H9 (cell line): Measurements from ENCODE around the gene ACOT11. TPM values are rescaled to one million over a fixed set of nuclear protein-coding genes. Genes with fewer than 3 reads are reported as not detected.

ENCODE experiments used
- DNase-seq: peaks from one replicate; pipeline ENCODE4 v3.0.0-alpha.2; 2017
- H2AFZ ChIP-seq: one replicate; pipeline ENCODE4 v1.6.1; 2013; ENCODE audit warnings: mild to moderate bottlenecking, low read length, control low read depth, moderate library complexity
- H2AK5ac ChIP-seq: 2 replicates; pipeline ENCODE4 v1.6.1; 2013; ENCODE audit warnings: low read length, control low read depth, mixed read lengths; ENCODE audit not compliant: insufficient read length
- H2BK120ac ChIP-seq: one replicate; pipeline ENCODE4 v1.6.1; 2013; ENCODE audit warnings: low read depth, mild to moderate bottlenecking, low read length, control low read depth, inconsistent platforms; ENCODE audit not compliant: poor library complexity, severe bottlenecking
- H2BK12ac ChIP-seq: 2 replicates; pipeline ENCODE4 v1.6.1; 2013; ENCODE audit warnings: low read length, control low read depth, mixed read lengths, low read depth; ENCODE audit not compliant: insufficient read length
- H2BK15ac ChIP-seq: 2 replicates; pipeline ENCODE4 v1.6.1; 2013; ENCODE audit warnings: low read depth, low read length, control low read depth
- H2BK20ac ChIP-seq: one replicate; pipeline ENCODE4 v1.6.1; 2013; ENCODE audit warnings: low read depth, mild to moderate bottlenecking, low read length, control low read depth, inconsistent platforms; ENCODE audit not compliant: poor library complexity, severe bottlenecking
- H2BK5ac ChIP-seq: 2 replicates; pipeline ENCODE4 v1.6.1; 2013; ENCODE audit warnings: low read length, control low read depth, mixed read lengths; ENCODE audit not compliant: insufficient read length
- H3K14ac ChIP-seq: 2 replicates; pipeline ENCODE4 v1.6.1; 2013; ENCODE audit warnings: low read length, control low read depth; ENCODE audit not compliant: insufficient read depth
- H3K18ac ChIP-seq: 2 replicates; pipeline ENCODE4 v1.6.1; 2013; ENCODE audit warnings: low read depth, mild to moderate bottlenecking, mixed read lengths, low read length, control low read depth; ENCODE audit not compliant: insufficient read length
- H3K23ac ChIP-seq: 2 replicates; pipeline ENCODE4 v1.6.1; 2013; ENCODE audit warnings: low read length, control low read depth, mixed read lengths, low read depth; ENCODE audit not compliant: insufficient read length
- H3K23me2 ChIP-seq: 2 replicates; pipeline ENCODE4 v1.6.1; 2013; ENCODE audit warnings: low read depth, mild to moderate bottlenecking, mixed read lengths, low read length, control low read depth; ENCODE audit not compliant: insufficient read length, poor library complexity, severe bottlenecking
- H3K27ac ChIP-seq: 2 replicates; pipeline ENCODE4 v1.5.1; 2013; ENCODE audit warnings: low read length, control low read depth, mixed read lengths, low read depth; ENCODE audit not compliant: insufficient read length
- H3K27me3 ChIP-seq: 2 replicates; pipeline ENCODE4 v1.6.1; 2013; ENCODE audit warnings: low read length, control low read depth, inconsistent platforms; ENCODE audit not compliant: insufficient read depth
- H3K4ac ChIP-seq: 2 replicates; pipeline ENCODE4 v1.6.1; 2013; ENCODE audit warnings: low read depth, mild to moderate bottlenecking, control low read depth, inconsistent platforms, low read length, moderate library complexity
- H3K4me1 ChIP-seq: 2 replicates; pipeline ENCODE4 v1.6.1; 2013; ENCODE audit warnings: low read length, control low read depth, inconsistent platforms; ENCODE audit not compliant: insufficient read depth
- H3K4me2 ChIP-seq: 2 replicates; pipeline ENCODE4 v1.6.1; 2013; ENCODE audit warnings: low read length, control low read depth, mixed read lengths; ENCODE audit not compliant: insufficient read length, insufficient read depth
- H3K56ac ChIP-seq: 2 replicates; pipeline ENCODE4 v1.6.1; 2013; ENCODE audit warnings: low read depth, mild to moderate bottlenecking, mixed read lengths, low read length, control low read depth; ENCODE audit not compliant: insufficient read length
- H3K79me1 ChIP-seq: 2 replicates; pipeline ENCODE4 v1.6.1; 2013; ENCODE audit warnings: low read depth, mild to moderate bottlenecking, moderate library complexity, low read length, control low read depth, inconsistent platforms; ENCODE audit not compliant: insufficient read depth, poor library complexity, severe bottlenecking
- H3K79me2 ChIP-seq: 2 replicates; pipeline ENCODE4 v1.6.1; 2013; ENCODE audit warnings: low read length, control low read depth, inconsistent platforms; ENCODE audit not compliant: insufficient read depth
- H3K9ac ChIP-seq: 2 replicates; pipeline ENCODE4 v1.6.1; 2013; ENCODE audit warnings: low read length, control low read depth, mixed read lengths; ENCODE audit not compliant: insufficient read length; ENCODE audit errors: extremely low read depth
- H3K9me3 ChIP-seq: one replicate; pipeline ENCODE4 v1.6.1; 2013; ENCODE audit warnings: low read depth, low read length, inconsistent platforms; ENCODE audit not compliant: control insufficient read depth
- H3T11ph ChIP-seq: one replicate; pipeline ENCODE4 v1.6.1; 2013; ENCODE audit warnings: mild to moderate bottlenecking, low read length, control low read depth, inconsistent platforms
- H4K20me1 ChIP-seq: one replicate; pipeline ENCODE4 v1.6.1; 2013; ENCODE audit not compliant: control insufficient read depth, insufficient read length, insufficient read depth
- H4K5ac ChIP-seq: 2 replicates; pipeline ENCODE4 v1.6.1; 2013; ENCODE audit warnings: low read depth, mild to moderate bottlenecking, mixed read lengths, low read length, control low read depth; ENCODE audit not compliant: insufficient read length
- H4K8ac ChIP-seq: replicated peaks from 2 replicates; pipeline ENCODE4 v1.6.1; 2013; ENCODE audit warnings: low read length, control low read depth, mixed read lengths, low read depth; ENCODE audit not compliant: insufficient read length
- H4K91ac ChIP-seq: 2 replicates; pipeline ENCODE4 v1.6.1; 2013; ENCODE audit warnings: low read depth, mild to moderate bottlenecking, moderate library complexity, mixed read lengths, low read length, control low read depth; ENCODE audit not compliant: insufficient read length
- H3K27ac Mint-ChIP-seq, 3 experiments: 2 replicates in 2 of 3; 3 replicates in 1 of 3; pipeline ENCODE4 v1.8.0; 2020 to 2021; ENCODE audit warnings: mixed read lengths in 3 of 3, mild to moderate bottlenecking in 1 of 3, moderate library complexity in 1 of 3
- H3K27me3 Mint-ChIP-seq: 2 replicates; pipeline ENCODE4 v1.8.0; 2021; ENCODE audit warnings: low read depth, mild to moderate bottlenecking, moderate library complexity, mixed read lengths
- H3K36me3 Mint-ChIP-seq, 3 experiments: 2 replicates in 2 of 3; 3 replicates in 1 of 3; pipeline ENCODE4 v1.8.0; 2020 to 2021; ENCODE audit warnings: low read depth in 3 of 3, mixed read lengths in 3 of 3; ENCODE audit not compliant: insufficient read depth in 1 of 3
- H3K4me1 Mint-ChIP-seq, 2 experiments: 2 replicates each; pipeline ENCODE4 v1.8.0; 2020; ENCODE audit warnings: mixed read lengths in 2 of 2
- H3K4me3 Mint-ChIP-seq, 2 experiments: 2 replicates in 1 of 2; 3 replicates in 1 of 2; pipeline ENCODE4 v1.8.0; 2020 to 2021; ENCODE audit warnings: mild to moderate bottlenecking in 2 of 2, mixed read lengths in 2 of 2, moderate library complexity in 1 of 2
- H3K9me3 Mint-ChIP-seq, 2 experiments: 2 replicates in 1 of 2; 3 replicates in 1 of 2; pipeline ENCODE4 v1.8.0; 2020; ENCODE audit warnings: mild to moderate bottlenecking in 2 of 2, mixed read lengths in 2 of 2, moderate library complexity in 1 of 2
- CTCF ChIP-seq: fragments of 200-600 bp; sonication (generic); conservative IDR thresholded peaks from 3 replicates; pipeline ENCODE4 v1.8.0; 2021; ENCODE audit warnings: antibody characterized with exemption, mild to moderate bottlenecking
- WGBS: extraction: QIAGEN DNeasy Blood & Tissue Kit; methylation state at CpG from one replicate; pipeline ENCODE4 v1.1.7; 2013; ENCODE audit warnings: missing lambda C conversion rate, low lambda C conversion rate, mixed read lengths; ENCODE audit not compliant: insufficient read length; ENCODE audit errors: extremely low coverage; 5-methylcytosine and 5-hydroxymethylcytosine counted together
- total RNA-seq: library from RNA; stranded (reverse); gene quantifications from 2 replicates; pipeline ENCODE4 v1.2.1, GENCODE V29; 2021

ACOT11 gene
- total RNA-seq, 1 experiment from 2014 or later: 4.0 TPM

- no peak overlapping the region for H4K5ac ChIP-seq
- H2BK5ac ChIP-seq: no peak overlapping the region
- no peaks in the 10 kb centered on the region for H4K20me1 ChIP-seq
- no peak overlapping the region for H4K91ac ChIP-seq
- H3K27ac Mint-ChIP-seq: peak overlapping the region in 1 of 3 experiments; percentile 47; a peak in 1 of 7 replicates
- no peaks in the 10 kb centered on the region; the same call in 1 of the 2 replicates for H3K27me3 ChIP-seq
- H2BK120ac ChIP-seq: no peak overlapping the region
- H2BK15ac ChIP-seq: no peak overlapping the region
- no peak overlapping the region for H3T11ph ChIP-seq
- no peak overlapping the region for H3K56ac ChIP-seq
- H3K4me1 Mint-ChIP-seq: peaks cover 5 to 8% of the 10 kb centered on the region in 2 experiments
- H3K36me3 Mint-ChIP-seq: no peaks in the 10 kb centered on the region
- H3K4me2 ChIP-seq: no peak overlapping the region
- no peak overlapping the region for H2AK5ac ChIP-seq
- H3K23me2 ChIP-seq: no peaks in the 10 kb centered on the region
- H3K4ac ChIP-seq: no peak overlapping the region
- no peak for DNase-seq
- no peak overlapping the region for H3K14ac ChIP-seq
- TF ChIP-seq CTCF: no peak
- H3K79me1 ChIP-seq: no peaks in the 10 kb centered on the region
- no peaks in the 10 kb centered on the region for H3K79me2 ChIP-seq
- WGBS: no CpG with 5 or more reads among the region's 3 CpGs
- H3K18ac ChIP-seq: no peak overlapping the region
- no peak overlapping the region for H3K23ac ChIP-seq
- H3K4me1 ChIP-seq: no peaks in the 10 kb centered on the region
- H3K27me3 Mint-ChIP-seq: peaks cover 22% of the 10 kb centered on the region
- no peaks in the 10 kb centered on the region for H3K9me3 ChIP-seq
- no peak overlapping the region for H3K9ac ChIP-seq
- no peak overlapping the region for H2AFZ ChIP-seq
- H3K27ac ChIP-seq: no peak overlapping the region
- no peaks in the 10 kb centered on the region; a peak in 1 of 5 replicates for H3K9me3 Mint-ChIP-seq
- no peak overlapping the region for H4K8ac ChIP-seq
- no peak overlapping the region for H2BK20ac ChIP-seq
- H2BK12ac ChIP-seq: no peak overlapping the region
- no peak overlapping the region for H3K4me3 Mint-ChIP-seq
Measured at GRCh38 chr1:54651608-54652007, 103.6 kb downstream of the ACOT11 start.
